CD14-positive monocyte (primary cell): Measurements from ENCODE around the gene RLN1. TPM values are rescaled to one million over a fixed set of nuclear protein-coding genes. Genes with fewer than 3 reads are reported as not detected.
A peak's percentile ranks its signal among the peaks of the same experiment; 100 is the strongest.

Experiments used
- DNase-seq, 3 donors: peaks; one replicate each; pipeline ENCODE4 v3.0.0-alpha.2; 2011 to 2022
- H2AFZ ChIP-seq: 2 replicates; pipeline ENCODE4 v1.6.0; 2012; ENCODE audit warnings: mild to moderate bottlenecking, low read depth, low read length, inconsistent platforms; ENCODE audit not compliant: insufficient read depth, poor library complexity, severe bottlenecking
- H3K27ac ChIP-seq, 2 donors: 1 replicate in 1 of 2; 2 replicates in 1 of 2; pipeline ENCODE4 v1.5.1; 2012 to 2013; ENCODE audit warnings: low read length in 2 of 2, control low read depth in 1 of 2, inconsistent platforms in 1 of 2, low read depth in 1 of 2, mild to moderate bottlenecking in 1 of 2
- H3K27me3 ChIP-seq, 2 donors: one replicate each; pipeline versions ENCODE4 v1.6.0 to v1.6.1; 2011 to 2013; ENCODE audit warnings: low read length in 2 of 2; ENCODE audit not compliant: control insufficient read depth in 2 of 2, insufficient read depth in 2 of 2
- H3K36me3 ChIP-seq, 2 donors: replicated peaks in 1 of 2; 1 replicate in 1 of 2; 2 replicates in 1 of 2; pipeline versions ENCODE4 v1.5.1 to v1.6.1; 2012 to 2013; ENCODE audit warnings: low read length in 2 of 2, control low read depth in 1 of 2, inconsistent platforms in 1 of 2, mild to moderate bottlenecking in 1 of 2; ENCODE audit not compliant: insufficient read depth in 2 of 2, control insufficient read depth in 1 of 2
- H3K4me1 ChIP-seq, 2 donors: 1 replicate in 1 of 2; 2 replicates in 1 of 2; pipeline versions ENCODE4 v1.5.1 to v1.6.1; 2012 to 2013; ENCODE audit warnings: low read length in 2 of 2, control low read depth in 1 of 2, inconsistent platforms in 1 of 2, mild to moderate bottlenecking in 1 of 2, moderate library complexity in 1 of 2; ENCODE audit not compliant: insufficient read depth in 2 of 2, control insufficient read depth in 1 of 2
- H3K4me2 ChIP-seq: replicated peaks from 2 replicates; pipeline ENCODE3; 2012; ENCODE audit warnings: low read length, moderate library complexity, mild to moderate bottlenecking; ENCODE audit not compliant: poor library complexity, severe bottlenecking; ENCODE audit errors: extremely low read depth
- H3K4me3 ChIP-seq, 3 experiments: fragments of 200-600 bp in 1 of 3; sonication (generic) in 1 of 3; replicated peaks in 1 of 3; 1 replicate in 2 of 3; 2 replicates in 1 of 3; pipeline ENCODE4 v1.5.1; 2011 to 2013; ENCODE audit warnings: low read length in 3 of 3, mild to moderate bottlenecking in 3 of 3, control low read depth in 2 of 3, low read depth in 2 of 3, inconsistent platforms in 1 of 3, moderate library complexity in 1 of 3
- H3K79me2 ChIP-seq: 2 replicates; pipeline ENCODE4 v1.6.0; 2012; ENCODE audit warnings: mild to moderate bottlenecking, control low read depth, inconsistent platforms, low read length, moderate library complexity; ENCODE audit not compliant: insufficient read depth
- H3K9ac ChIP-seq: 2 replicates; pipeline ENCODE4 v1.6.0; 2017; ENCODE audit warnings: low read length, mild to moderate bottlenecking; ENCODE audit not compliant: insufficient read depth, poor library complexity, severe bottlenecking
- H3K9me3 ChIP-seq, 2 donors: replicated peaks in 1 of 2; 1 replicate in 1 of 2; 2 replicates in 1 of 2; pipeline versions ENCODE4 v1.5.1 to v1.6.1; 2012 to 2013; ENCODE audit warnings: low read length in 2 of 2, control low read depth in 1 of 2; ENCODE audit not compliant: control insufficient read depth in 1 of 2, insufficient read depth in 1 of 2
- H4K20me1 ChIP-seq: 2 replicates; pipeline ENCODE4 v1.6.0; 2012; ENCODE audit warnings: mild to moderate bottlenecking, low read length, control low read depth, moderate library complexity; ENCODE audit not compliant: insufficient read depth
- H3K27ac Mint-ChIP-seq, 7 donors: one replicate each; pipeline ENCODE4 v1.8.0; 2020; ENCODE audit warnings: mild to moderate bottlenecking in 7 of 7, mixed read lengths in 7 of 7, moderate library complexity in 6 of 7, inconsistent platforms in 2 of 7
- H3K27me3 Mint-ChIP-seq, 3 donors: one replicate each; pipeline ENCODE4 v1.8.0; 2021 to 2022; ENCODE audit warnings: low read depth in 3 of 3, mild to moderate bottlenecking in 3 of 3, mixed read lengths in 3 of 3, moderate library complexity in 3 of 3, inconsistent platforms in 1 of 3
- H3K36me3 Mint-ChIP-seq, 2 donors: one replicate each; pipeline ENCODE4 v1.8.0; 2020; ENCODE audit warnings: mixed read lengths in 2 of 2, inconsistent platforms in 1 of 2, mild to moderate bottlenecking in 1 of 2
- H3K4me1 Mint-ChIP-seq: one replicate; pipeline ENCODE4 v1.8.0; 2020; ENCODE audit warnings: mild to moderate bottlenecking, mixed read lengths
- H3K4me3 Mint-ChIP-seq, 2 donors: one replicate each; pipeline ENCODE4 v1.8.0; 2020; ENCODE audit warnings: mild to moderate bottlenecking in 2 of 2, mixed read lengths in 2 of 2, moderate library complexity in 1 of 2
- H3K9me3 Mint-ChIP-seq, 7 donors: one replicate each; pipeline ENCODE4 v1.8.0; 2020 to 2022; ENCODE audit warnings: mixed read lengths in 7 of 7, mild to moderate bottlenecking in 6 of 7, moderate library complexity in 6 of 7, inconsistent platforms in 2 of 7
- CTCF ChIP-seq: fragments of 200-600 bp; IDR thresholded peaks from one replicate; pipeline ENCODE4 v1.8.0; 2022; ENCODE audit warnings: antibody characterized with exemption, mild to moderate bottlenecking
- WGBS: methylation state at CpG from one replicate; pipeline ENCODE4 v1.1.5; 2013; ENCODE audit warnings: missing lambda C conversion rate; ENCODE audit not compliant: insufficient coverage; 5-methylcytosine and 5-hydroxymethylcytosine counted together
- intact Hi-C, 2 donors: fragments of 100-400 bp; cut with micrococcal nuclease; formaldehyde crosslinking; loops; one replicate each; pipeline versions ENCODE4 v1.15.0 to v1.15.1; 2023
- polyA plus RNA-seq, 3 donors: library from polyadenylated mRNA; depleted of rRNA in 1 of 3; unstranded in 2 of 3; stranded (reverse) in 1 of 3; fragments of 300-500 nt in 2 of 3; fragments of >200 nt in 1 of 3; fragmentation: Illumina TruSeq in 2 of 3; gene quantifications; 1 replicate in 2 of 3; 2 replicates in 1 of 3; pipeline ENCODE4 v1.2.3, GENCODE V29; 2012 to 2021

Gene RLN1
- polyA plus RNA-seq, 3 donors: not detected

- Mint-ChIP-seq H3K27me3 (no peaks in the 10 kb centered on the region), H3K4me3 (no peak overlapping the region), H3K4me1 (peaks cover 5% of the 10 kb centered on the region), H3K9me3 (peaks cover 0 to 5% (median 0%) of the 10 kb centered on the region in 7 donors), H3K27ac (no peak overlapping the region), H3K36me3 (no peaks in the 10 kb centered on the region)
- Histone ChIP-seq H3K36me3 (no peaks in the 10 kb centered on the region), H3K4me3 (no peak overlapping the region), H3K9ac (no peak overlapping the region), H3K4me2 (no peak overlapping the region), H3K27me3 (no peaks in the 10 kb centered on the region), H3K9me3 (peaks cover 0 to 4% of the 10 kb centered on the region in 2 donors), H3K79me2 (no peaks in the 10 kb centered on the region), H3K4me1 (no peaks in the 10 kb centered on the region), H3K27ac (no peak overlapping the region), H2AFZ (no peak overlapping the region), H4K20me1 (no peaks in the 10 kb centered on the region)
- DNase-seq: no peak
- intact Hi-C loops: no loop called here
- TF ChIP-seq CTCF: no peak
- WGBS: 70% methylated on average over 3 of the region's 3 CpGs
Observed at GRCh38 chr9:5382479-5382878, 42.8 kb upstream of the RLN1 start.

GRCh38 chr9:5375790-5376477, 36.3 kb upstream of the RLN1 start:
- 100% methylated on average over 1 of the region's 6 CpGs for WGBS
- intact Hi-C loops: loop anchor here in 1 of 2 donors (10.0 kb wide), 1 partner anchor 51 kb away; no protein-coding TSS in a partner anchor

More at GRCh38 chr9:5375790-5376477, 36.3 kb upstream of the RLN1 start:
- H3K27ac Mint-ChIP-seq: peak overlapping the region in 2 of 7 donors; percentile 3 to 81
- peaks cover 0 to 8% (median 0%) of the 10 kb centered on the region in 7 donors for H3K9me3 Mint-ChIP-seq
- no peak for DNase-seq
- Histone ChIP-seq H3K4me2 (no peak overlapping the region), H3K4me1 (no peaks in the 10 kb centered on the region), H3K4me3 (no peak overlapping the region), H3K27me3 (no peaks in the 10 kb centered on the region), H3K79me2 (no peaks in the 10 kb centered on the region), H3K9me3 (peaks cover 0 to under 1% of the 10 kb centered on the region in 2 donors), H4K20me1 (no peaks in the 10 kb centered on the region), H3K27ac (no peak overlapping the region), H2AFZ (no peak overlapping the region), H3K36me3 (no peaks in the 10 kb centered on the region), H3K9ac (no peak overlapping the region)
- H3K27me3 Mint-ChIP-seq: no peaks in the 10 kb centered on the region
- no peak overlapping the region for H3K4me3 Mint-ChIP-seq
- no peaks in the 10 kb centered on the region for H3K36me3 Mint-ChIP-seq
- peaks cover 5% of the 10 kb centered on the region for H3K4me1 Mint-ChIP-seq
- TF ChIP-seq CTCF: no peak
